Immature natural killer cell (primary cell): ENCODE data around the gene PTMA. TPM values are rescaled to one million over a fixed set of nuclear protein-coding genes. Genes with fewer than 3 reads are reported as not detected.
A peak's percentile ranks its signal among the peaks of the same experiment; 100 is the strongest.
"Not testable (repeated sequence)": the region's sequence is repeated elsewhere in the genome, so short reads cannot be mapped to it uniquely, and the experiment has no call there.

ENCODE experiments used
- DNase-seq, 3 donors: peaks; one replicate each; pipeline ENCODE4 v3.0.0; 2022; ENCODE audit warnings: mixed read lengths in 1 of 3
- H3K27ac Mint-ChIP-seq, 6 donors: one replicate each; pipeline ENCODE4 v1.8.0; 2020; ENCODE audit warnings: mixed read lengths in 6 of 6, mild to moderate bottlenecking in 5 of 6, inconsistent platforms in 4 of 6, moderate library complexity in 3 of 6
- H3K27me3 Mint-ChIP-seq, 3 donors: one replicate each; pipeline ENCODE4 v1.8.0; 2020 to 2021; ENCODE audit warnings: low read depth in 3 of 3, mild to moderate bottlenecking in 3 of 3, mixed read lengths in 3 of 3, moderate library complexity in 3 of 3, inconsistent platforms in 1 of 3
- H3K36me3 Mint-ChIP-seq, 3 donors: one replicate each; pipeline ENCODE4 v1.8.0; 2020; ENCODE audit warnings: mixed read lengths in 3 of 3, inconsistent platforms in 2 of 3, mild to moderate bottlenecking in 2 of 3
- H3K4me1 Mint-ChIP-seq, 2 donors: one replicate each; pipeline ENCODE4 v1.8.0; 2020; ENCODE audit warnings: inconsistent platforms in 2 of 2, mild to moderate bottlenecking in 2 of 2, mixed read lengths in 2 of 2, moderate library complexity in 1 of 2
- H3K4me3 Mint-ChIP-seq, 5 donors: one replicate each; pipeline ENCODE4 v1.8.0; 2020; ENCODE audit warnings: mild to moderate bottlenecking in 5 of 5, mixed read lengths in 5 of 5, inconsistent platforms in 3 of 5, moderate library complexity in 3 of 5
- H3K9me3 Mint-ChIP-seq, 6 donors: one replicate each; pipeline ENCODE4 v1.8.0; 2020; ENCODE audit warnings: mild to moderate bottlenecking in 6 of 6, mixed read lengths in 6 of 6, inconsistent platforms in 4 of 6, moderate library complexity in 3 of 6
- polyA plus RNA-seq, 3 donors: library from polyadenylated mRNA; unstranded; fragments of 300-500 nt; fragmentation: Illumina TruSeq; gene quantifications; one replicate each; pipeline ENCODE4 v1.2.3, GENCODE V29; 2021

Gene PTMA
- polyA plus RNA-seq, 3 donors from 2014 or later: 953 to 2,361 (median 1,987) TPM

DNA sequence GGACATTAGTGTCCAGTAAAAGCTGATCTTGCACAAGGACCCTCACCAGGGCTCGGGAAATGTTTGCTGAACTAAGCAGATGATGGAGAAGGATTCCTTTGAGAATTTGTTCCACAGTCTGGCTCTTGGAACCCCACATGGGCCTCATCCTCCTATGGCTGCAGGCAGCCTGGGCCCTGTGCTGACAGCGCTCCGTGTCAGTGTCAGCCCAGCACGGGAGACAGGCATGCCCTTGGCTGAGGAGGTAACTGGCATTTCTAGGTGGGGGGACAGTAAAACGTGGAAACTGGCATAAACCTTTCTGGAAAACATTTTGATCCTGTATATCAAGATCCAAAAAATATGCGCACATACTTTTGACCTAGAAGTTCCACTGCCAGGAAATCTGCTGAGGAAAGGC lies 10.5 kb downstream of the PTMA start:
- Mint-ChIP-seq H3K9me3 (no peaks in the 10 kb centered on the region), H3K4me1 (peaks cover 12 to 17% of the 10 kb centered on the region in 2 donors), H3K27me3 (peaks cover 6 to 15% (median 10%) of the 10 kb centered on the region in 3 donors), H3K4me3 (no peak overlapping the region), H3K36me3 (no peaks in the 10 kb centered on the region), H3K27ac (no peak overlapping the region)
- no peak for DNase-seq

- Mint-ChIP-seq H3K27me3 (peaks cover 2 to 5% (median 2%) of the 10 kb centered on the region in 3 donors), H3K4me3 (no peak overlapping the region), H3K36me3 (no peaks in the 10 kb centered on the region), H3K9me3 (no peaks in the 10 kb centered on the region), H3K4me1 (peaks cover 4 to 6% of the 10 kb centered on the region in 2 donors), H3K27ac (peak overlapping the region in 1 of 6 donors; percentile 11)
- no peak for DNase-seq
Observed at GRCh38 chr2:231720292-231720986, 12.1 kb downstream of the PTMA start.

- Mint-ChIP-seq H3K27me3 (peaks cover 0 to 2% (median 0%) of the 10 kb centered on the region in 3 donors), H3K27ac (no peak overlapping the region), H3K36me3 (no peaks in the 10 kb centered on the region), H3K4me3 (no peak overlapping the region), H3K9me3 (no peaks in the 10 kb centered on the region), H3K4me1 (no peaks in the 10 kb centered on the region)
- DNase-seq: no peak
Observed at GRCh38 chr2:231720987-231721966, 13.0 kb downstream of the PTMA start.

DNA sequence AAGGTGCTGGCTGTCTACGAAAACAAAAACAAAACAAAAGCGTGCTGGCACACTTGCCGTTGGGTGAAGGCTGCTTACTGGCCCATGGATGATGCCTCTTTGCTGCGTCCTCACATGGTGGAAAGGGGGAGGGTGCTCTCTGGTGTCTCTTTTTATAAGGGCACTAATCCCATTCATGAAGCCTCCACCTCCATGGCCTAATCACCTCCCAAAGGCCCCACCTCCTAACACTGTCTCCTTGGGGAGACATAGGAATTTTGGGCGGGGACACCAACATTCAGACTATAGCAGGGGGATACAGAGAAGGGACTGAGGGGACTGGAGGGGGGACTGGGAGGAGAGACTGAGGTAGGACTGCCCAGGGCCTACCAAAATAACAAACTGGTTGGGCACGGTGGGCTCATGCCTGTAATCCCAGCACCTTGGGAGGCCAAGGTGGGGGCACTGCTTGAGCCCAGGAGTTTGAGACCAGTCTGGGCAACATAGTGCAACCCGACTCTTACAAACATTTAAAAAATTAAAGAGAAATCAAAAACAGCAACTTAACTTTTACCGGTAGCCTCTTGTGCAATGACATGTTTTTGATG lies 14.5 kb downstream of the PTMA start:
- no peak for DNase-seq
- Mint-ChIP-seq H3K4me3 (no peak overlapping the region), H3K9me3 (no peaks in the 10 kb centered on the region), H3K36me3 (peaks cover 0 to 5% (median 5%) of the 10 kb centered on the region in 3 donors), H3K4me1 (no peaks in the 10 kb centered on the region), H3K27ac (no peak overlapping the region), H3K27me3 (peaks cover 0 to 2% (median 0%) of the 10 kb centered on the region in 3 donors)

- no peak overlapping the region for H3K27ac Mint-ChIP-seq
- no peak for DNase-seq
- peaks cover 0 to 10% (median 8%) of the 10 kb centered on the region in 3 donors for H3K36me3 Mint-ChIP-seq
- H3K4me1 Mint-ChIP-seq: no peaks in the 10 kb centered on the region
- no peaks in the 10 kb centered on the region for H3K9me3 Mint-ChIP-seq
- H3K4me3 Mint-ChIP-seq: no peak overlapping the region
- peaks cover 0 to 2% (median 1%) of the 10 kb centered on the region in 3 donors for H3K27me3 Mint-ChIP-seq
Observed at GRCh38 chr2:231725476-231725875, 17.2 kb downstream of the PTMA start.

DNA sequence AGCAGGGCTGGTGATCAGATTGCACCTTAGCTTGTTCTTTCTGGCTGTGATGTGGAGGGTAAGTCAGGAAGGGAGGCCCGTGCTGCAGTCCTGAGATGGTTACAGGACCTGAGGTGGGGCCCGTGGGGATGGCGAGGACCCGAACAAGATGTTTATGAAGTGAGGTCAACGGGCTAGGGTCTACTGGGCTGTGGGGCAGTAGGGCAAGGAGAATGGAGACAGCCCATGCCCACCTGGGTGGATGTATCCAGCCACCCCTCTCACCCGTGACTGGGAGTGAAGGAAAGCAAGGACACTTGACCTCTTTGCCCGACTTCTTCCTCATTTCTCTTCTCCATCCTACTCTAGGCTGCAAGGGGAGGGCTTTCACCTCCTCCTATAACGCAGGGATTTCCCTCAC lies 18.0 kb downstream of the PTMA start:
- Mint-ChIP-seq H3K9me3 (no peaks in the 10 kb centered on the region), H3K4me1 (no peaks in the 10 kb centered on the region), H3K27ac (no peak overlapping the region), H3K27me3 (peaks cover 0 to 1% (median 0%) of the 10 kb centered on the region in 3 donors), H3K36me3 (peaks cover 0 to 12% (median 8%) of the 10 kb centered on the region in 3 donors), H3K4me3 (no peak overlapping the region)
- no peak for DNase-seq

GRCh38 chr2:231727621-231728020 lies 19.3 kb downstream of the PTMA start:
- no peaks in the 10 kb centered on the region for H3K9me3 Mint-ChIP-seq
- no peak for DNase-seq
- peaks cover 0 to 1% (median 0%) of the 10 kb centered on the region in 3 donors for H3K27me3 Mint-ChIP-seq
- no peak overlapping the region for H3K27ac Mint-ChIP-seq
- H3K36me3 Mint-ChIP-seq: peaks cover 9 to 23% (median 18%) of the 10 kb centered on the region in 3 donors
- no peak overlapping the region for H3K4me3 Mint-ChIP-seq
- H3K4me1 Mint-ChIP-seq: no peaks in the 10 kb centered on the region

GRCh38 chr2:231732604-231733003 lies 24.3 kb downstream of the PTMA start:
- no peaks in the 10 kb centered on the region for H3K4me1 Mint-ChIP-seq
- no peak overlapping the region for H3K4me3 Mint-ChIP-seq
- H3K9me3 Mint-ChIP-seq: no peaks in the 10 kb centered on the region

DNA sequence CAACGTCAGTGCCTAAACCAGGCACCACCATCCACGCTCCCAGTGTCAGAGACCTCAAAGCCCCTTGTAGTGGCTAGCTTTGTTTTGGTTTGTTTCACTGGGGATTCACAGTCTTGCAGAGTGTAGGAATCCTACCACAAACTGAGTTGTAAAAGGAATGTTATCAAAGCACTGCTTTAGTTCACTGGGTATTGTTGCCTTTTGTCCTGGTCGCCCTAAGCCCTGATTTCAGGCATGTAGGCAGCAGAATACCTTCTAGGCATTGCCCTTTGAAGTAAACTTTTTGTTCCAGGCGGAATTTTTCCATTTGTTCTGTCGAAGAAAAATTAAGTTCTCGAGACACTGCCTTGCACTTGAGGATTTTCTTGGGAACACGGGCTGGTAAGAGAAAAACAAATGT lies 29.4 kb downstream of the PTMA start:
- no peak for DNase-seq
- H3K36me3 Mint-ChIP-seq: peaks cover 10 to 39% (median 19%) of the 10 kb centered on the region in 3 donors
- no peaks in the 10 kb centered on the region for H3K4me1 Mint-ChIP-seq
- H3K27me3 Mint-ChIP-seq: no peaks in the 10 kb centered on the region
- no peaks in the 10 kb centered on the region for H3K9me3 Mint-ChIP-seq
- no peak overlapping the region for H3K27ac Mint-ChIP-seq
- H3K4me3 Mint-ChIP-seq: no peak overlapping the region

More at GRCh38 chr2:231732604-231733003, 24.3 kb downstream of the PTMA start:
- peaks cover 0 to 1% (median 0%) of the 10 kb centered on the region in 3 donors for H3K27me3 Mint-ChIP-seq
- H3K27ac Mint-ChIP-seq: no peak overlapping the region
- DNase-seq: no peak
- peaks cover 16 to 36% (median 22%) of the 10 kb centered on the region in 3 donors for H3K36me3 Mint-ChIP-seq

DNA sequence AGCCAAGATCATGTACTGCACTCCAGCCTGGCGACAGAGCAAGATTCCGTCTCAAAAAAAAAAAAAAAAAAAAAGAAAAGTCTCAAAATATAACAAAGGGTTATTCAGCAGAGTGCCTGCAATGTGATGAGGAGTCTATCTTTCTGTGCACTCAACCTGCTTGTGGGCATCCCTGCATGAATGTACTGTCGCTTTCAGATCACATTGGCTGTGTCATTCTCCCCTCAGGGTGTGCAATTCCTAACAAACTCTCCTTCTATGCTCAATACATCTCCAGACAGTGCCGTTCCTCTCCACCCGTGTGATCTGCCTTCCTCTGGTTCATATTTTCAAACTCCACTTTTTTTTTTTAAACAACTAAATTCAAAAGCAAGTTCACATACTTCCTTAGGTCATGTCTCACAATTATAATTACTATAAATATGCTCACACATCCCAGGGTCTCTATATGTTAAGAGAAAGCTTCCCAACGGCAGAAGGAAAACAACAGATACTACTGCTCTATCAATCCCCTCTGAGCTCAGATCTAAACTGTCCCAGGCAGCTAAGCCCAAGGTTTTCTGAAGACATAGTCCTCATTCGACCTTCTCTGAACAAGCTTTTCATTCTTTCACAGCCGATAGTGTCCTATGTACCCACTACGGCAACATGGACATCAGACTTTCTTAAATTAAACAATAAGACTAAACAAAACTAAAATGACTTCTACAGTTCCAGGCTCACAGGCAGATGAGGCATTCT lies 35.2 kb downstream of the PTMA start:
- H3K9me3 Mint-ChIP-seq: no peaks in the 10 kb centered on the region
- peaks cover 6 to 10% (median 9%) of the 10 kb centered on the region in 3 donors for H3K36me3 Mint-ChIP-seq
- peak overlapping the region in 1 of 6 donors; percentile 20 for H3K27ac Mint-ChIP-seq
- no peak for DNase-seq
- no peak overlapping the region for H3K4me3 Mint-ChIP-seq
- H3K27me3 Mint-ChIP-seq: no peaks in the 10 kb centered on the region
- H3K4me1 Mint-ChIP-seq: no peaks in the 10 kb centered on the region

GRCh38 chr2:231745303-231746038 lies 37.1 kb downstream of the PTMA start:
- no peaks in the 10 kb centered on the region for H3K36me3 Mint-ChIP-seq
- peaks cover 0 to 2% (median 0%) of the 10 kb centered on the region in 3 donors for H3K27me3 Mint-ChIP-seq
- no peak overlapping the region for H3K27ac Mint-ChIP-seq
- no peak for DNase-seq
- H3K9me3 Mint-ChIP-seq: no peaks in the 10 kb centered on the region
- H3K4me3 Mint-ChIP-seq: no peak overlapping the region
- H3K4me1 Mint-ChIP-seq: peaks cover 0 to 1% of the 10 kb centered on the region in 2 donors

DNA sequence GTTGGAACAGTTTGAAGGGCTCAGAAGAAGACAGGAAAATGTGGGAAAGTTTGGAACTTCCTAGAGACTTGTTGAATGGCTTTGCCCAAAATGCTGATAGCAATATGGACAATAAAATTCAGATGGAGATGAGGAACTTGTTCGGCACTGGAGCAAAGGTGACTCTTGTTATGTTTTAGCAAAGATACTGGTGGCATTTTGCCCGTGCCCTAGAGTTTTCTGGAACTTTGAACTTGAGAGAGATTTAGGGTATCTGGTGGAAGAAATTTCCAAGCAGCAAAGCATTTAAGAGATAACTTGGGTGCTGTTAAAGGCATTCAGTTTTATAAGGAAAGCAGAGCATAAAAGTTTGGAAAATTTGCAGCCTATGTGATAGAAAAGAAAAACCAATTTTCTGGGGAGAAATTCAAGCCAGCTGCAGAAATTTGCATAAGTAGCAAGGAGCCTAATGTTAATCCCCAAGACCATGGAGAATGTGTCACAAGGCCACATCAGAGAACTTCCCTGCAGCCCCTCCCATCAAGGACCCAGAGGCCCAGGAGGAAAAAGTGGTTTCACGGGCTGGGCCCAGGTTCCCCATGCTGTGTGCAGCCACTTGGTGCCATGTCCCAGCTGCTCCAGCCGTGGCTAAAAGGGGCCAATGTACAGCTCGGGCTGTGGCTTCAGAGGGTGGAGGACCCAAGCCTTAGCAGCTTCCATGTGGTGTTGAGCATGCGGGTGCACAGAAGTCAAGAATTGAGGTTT lies 40.0 kb downstream of the PTMA start:
- not testable (repeated sequence) for H3K4me1 Mint-ChIP-seq, DNase-seq, H3K27ac Mint-ChIP-seq, H3K9me3 Mint-ChIP-seq, H3K36me3 Mint-ChIP-seq, H3K4me3 Mint-ChIP-seq, H3K27me3 Mint-ChIP-seq
